AG09309 (cell line): Measurements from ENCODE around the gene PLCB4.

Experiments
- DNase-seq: peaks from one replicate; pipeline ENCODE4 v3.0.0-alpha.2; 2010; ENCODE audit warnings: low read depth
- H3K4me3 ChIP-seq: 2 replicates; pipeline ENCODE4 v1.5.1; 2011; ENCODE audit warnings: mild to moderate bottlenecking, low read depth, low read length, moderate library complexity; ENCODE audit not compliant: control insufficient read depth
- CTCF ChIP-seq: IDR thresholded peaks from 2 replicates; pipeline ENCODE4 v1.5.1; 2011; ENCODE audit warnings: mild to moderate bottlenecking, low read depth, low read length, inconsistent platforms; ENCODE audit not compliant: insufficient read depth, control insufficient read depth; ENCODE audit errors: missing control alignments

The PLCB4 gene

GRCh38 chr20:9321007-9321406 is 252.1 kb downstream of the PLCB4 start:
- DNase-seq: no peak
- no peak for TF ChIP-seq CTCF
- H3K4me3 ChIP-seq: no peak overlapping the region

GRCh38 chr20:9322661-9323060 is 253.8 kb downstream of the PLCB4 start:
- DNase-seq: no peak
- no peak overlapping the region for H3K4me3 ChIP-seq
- TF ChIP-seq CTCF: no peak

- TF ChIP-seq CTCF: peak; percentile 47
- no peak overlapping the region for H3K4me3 ChIP-seq
- no peak for DNase-seq
These were observed 254.7 kb downstream of the PLCB4 start for GRCh38 chr20:9323622-9324021.

GRCh38 chr20:9329355-9330101 is 260.6 kb downstream of the PLCB4 start:
- DNase-seq: no peak
- TF ChIP-seq CTCF: no peak
- no peak overlapping the region for H3K4me3 ChIP-seq

GRCh38 chr20:9330151-9330550 is 261.3 kb downstream of the PLCB4 start:
- H3K4me3 ChIP-seq: no peak overlapping the region
- no peak for TF ChIP-seq CTCF
- no peak for DNase-seq

- TF ChIP-seq CTCF: no peak
- no peak overlapping the region for H3K4me3 ChIP-seq
- no peak for DNase-seq
These were observed 263.0 kb downstream of the PLCB4 start for GRCh38 chr20:9331707-9332435.
